HG02938 (cell line): Measurements from ENCODE around the gene PTPRH.

Source experiments
- ATAC-seq: cut with Tn5 transposase; IDR thresholded peaks from one replicate; pipeline ENCODE4 v1.9.1; 2021; ENCODE audit warnings: mild to moderate bottlenecking, moderate library complexity; ENCODE audit not compliant: unreplicated experiment

PTPRH gene

GRCh38 chr19:55134736-55135135 is 74.6 kb downstream of the PTPRH start:
- ATAC-seq, result no peak

- ATAC-seq, result no peak
Observed at GRCh38 chr19:55133639-55134444, 75.5 kb downstream of the PTPRH start.

- ATAC-seq, result no peak
Observed at GRCh38 chr19:55132453-55133129, 76.7 kb downstream of the PTPRH start.

DNA sequence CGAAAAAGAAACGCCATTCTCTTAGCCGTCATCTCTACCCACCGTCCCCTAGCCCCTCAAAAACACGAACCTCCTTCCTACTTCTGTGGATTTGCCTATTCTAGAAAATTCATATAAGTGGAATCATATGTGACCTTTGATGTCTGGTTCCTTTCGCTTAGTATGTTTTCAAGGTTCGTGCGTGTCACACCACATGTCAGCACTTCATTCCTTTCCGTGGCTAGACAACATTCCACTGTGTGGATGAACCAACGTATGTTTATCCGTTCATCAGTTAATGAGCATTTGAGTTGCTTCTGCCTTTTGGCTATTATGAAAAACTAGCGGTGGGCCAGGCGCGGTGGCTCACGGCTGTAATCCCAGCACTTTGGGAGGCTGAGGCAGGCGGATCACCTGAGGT is 77.9 kb downstream of the PTPRH start:
- ATAC-seq, result no peak
